B cell (primary cell): Measurements from ENCODE around the gene TSEN2. TPM values are rescaled to one million over a fixed set of nuclear protein-coding genes. Genes with fewer than 3 reads are reported as not detected.
A peak's percentile ranks its signal among the peaks of the same experiment; 100 is the strongest.

ENCODE experiments used
- ATAC-seq: fragments of 200-7000 bp; cut with Tn5 transposase; one replicate; pipeline ENCODE4 v1.10.0; 2021; ENCODE audit warnings: low read depth, mild to moderate bottlenecking, moderate number of reproducible peaks, moderate library complexity
- CTCF ChIA-PET: fragments of 350-600 bp; sonication (Branson Sonifier 250); formaldehyde crosslinking; loops from one replicate; lab custom pipeline; 2021; ENCODE audit warnings: antibody characterized with exemption, inconsistent platforms; lab: Charles Lee
- POLR2A ChIA-PET: fragments of 350-600 bp; sonication (Branson Sonifier 250); formaldehyde crosslinking; loops from one replicate; lab custom pipeline; 2021; ENCODE audit warnings: antibody characterized with exemption; lab: Charles Lee
- DNase-seq: peaks from one replicate; pipeline ENCODE4 v3.0.0; 2013
- H2AFZ ChIP-seq: 2 replicates; pipeline ENCODE4 v1.6.1; 2012; ENCODE audit warnings: mild to moderate bottlenecking, low read depth, low read length; ENCODE audit not compliant: insufficient read depth, poor library complexity, severe bottlenecking
- H3K27ac ChIP-seq, 2 donors: 1 replicate in 1 of 2; 2 replicates in 1 of 2; pipeline ENCODE4 v1.5.1; 2012 to 2013; ENCODE audit warnings: low read length in 2 of 2, mild to moderate bottlenecking in 2 of 2, moderate library complexity in 1 of 2
- H3K27me3 ChIP-seq, 4 experiments: fragments of 200-600 bp in 1 of 4; sonication (generic) in 1 of 4; replicated peaks in 1 of 4; 1 replicate in 2 of 4; 2 replicates in 2 of 4; pipeline versions ENCODE4 v1.6.1 to v1.7.0; 2013 to 2016; ENCODE audit warnings: low read length in 3 of 4, mild to moderate bottlenecking in 2 of 4, mixed read lengths in 1 of 4, moderate library complexity in 1 of 4; ENCODE audit not compliant: insufficient read depth in 4 of 4, control insufficient read depth in 3 of 4; ENCODE audit errors: control extremely low read depth in 1 of 4
- H3K36me3 ChIP-seq, 2 experiments: replicated peaks in 1 of 2; 1 replicate in 1 of 2; 2 replicates in 1 of 2; pipeline versions ENCODE4 v1.6.1 to v1.7.1; 2013; ENCODE audit warnings: low read length in 1 of 2; ENCODE audit not compliant: insufficient read depth in 2 of 2, control insufficient read depth in 1 of 2; ENCODE audit errors: control extremely low read depth in 1 of 2, extremely low read depth in 1 of 2
- H3K4me1 ChIP-seq, 2 donors: fragments of 200-600 bp in 1 of 2; sonication (generic) in 1 of 2; 1 replicate in 1 of 2; 2 replicates in 1 of 2; pipeline versions ENCODE4 v1.5.1 to v1.6.1; 2013 to 2017; ENCODE audit warnings: low read length in 2 of 2; ENCODE audit not compliant: control insufficient read depth in 2 of 2, insufficient read depth in 2 of 2
- H3K4me2 ChIP-seq: replicated peaks from 2 replicates; pipeline ENCODE3; 2012; ENCODE audit warnings: mild to moderate bottlenecking, low read depth, low read length; ENCODE audit not compliant: poor library complexity, severe bottlenecking
- H3K4me3 ChIP-seq, 5 experiments: fragments of 200-600 bp in 1 of 5; sonication (generic) in 1 of 5; 1 replicate in 3 of 5; 2 replicates in 2 of 5; pipeline versions ENCODE4 v1.5.1 to v1.7.0; 2011 to 2016; ENCODE audit warnings: low read length in 4 of 5, mild to moderate bottlenecking in 4 of 5, low read depth in 2 of 5, control low read depth in 1 of 5, moderate library complexity in 1 of 5; ENCODE audit not compliant: insufficient read depth in 1 of 5; ENCODE audit errors: control extremely low read depth in 1 of 5, extremely low read depth in 1 of 5
- H3K79me2 ChIP-seq: fragments of 200-600 bp; sonication (generic); one replicate; pipeline ENCODE4 v1.6.0; 2016; ENCODE audit warnings: low read length; ENCODE audit not compliant: control insufficient read depth, insufficient read depth
- H3K9ac ChIP-seq: fragments of 200-600 bp; sonication (generic); 2 replicates; pipeline ENCODE4 v1.6.1; 2017; ENCODE audit warnings: mild to moderate bottlenecking, low read length, moderate library complexity
- H3K9me3 ChIP-seq, 3 donors: one replicate each; pipeline versions ENCODE4 v1.6.1 to v1.7.1; 2013; ENCODE audit warnings: low read length in 2 of 3; ENCODE audit not compliant: control insufficient read depth in 2 of 3, insufficient read depth in 1 of 3; ENCODE audit errors: control extremely low read depth in 1 of 3
- H4K20me1 ChIP-seq: 2 replicates; pipeline ENCODE4 v1.6.0; 2012; ENCODE audit warnings: mild to moderate bottlenecking, low read length; ENCODE audit not compliant: insufficient read depth, control insufficient read depth, poor library complexity, severe bottlenecking
- H3K27ac Mint-ChIP-seq: one replicate; pipeline ENCODE4 v1.8.0; 2021; ENCODE audit warnings: mixed read lengths
- H3K27me3 Mint-ChIP-seq: one replicate; pipeline ENCODE4 v1.8.0; 2021; ENCODE audit warnings: mixed read lengths
- H3K4me1 Mint-ChIP-seq: one replicate; pipeline ENCODE4 v1.8.0; 2021; ENCODE audit warnings: mixed read lengths
- H3K4me3 Mint-ChIP-seq: one replicate; pipeline ENCODE4 v1.8.0; 2021; ENCODE audit warnings: mixed read lengths
- H3K9me3 Mint-ChIP-seq: one replicate; pipeline ENCODE4 v1.8.0; 2022; ENCODE audit warnings: mixed read lengths; ENCODE audit not compliant: insufficient read depth
- EZH2 ChIP-seq: IDR thresholded peaks from 2 replicates; pipeline ENCODE4 v1.6.1; 2012; ENCODE audit warnings: borderline replicate concordance, low read depth, mild to moderate bottlenecking, moderate library complexity, low read length; ENCODE audit not compliant: insufficient read depth, poor library complexity, severe bottlenecking
- WGBS: methylation state at CpG from one replicate; pipeline ENCODE4 v1.1.5; 2013; ENCODE audit warnings: missing lambda C conversion rate; ENCODE audit not compliant: insufficient coverage; 5-methylcytosine and 5-hydroxymethylcytosine counted together
- intact Hi-C: fragments of 100-400 bp; cut with micrococcal nuclease; formaldehyde crosslinking; loops from one replicate; pipeline ENCODE4 v1.10.0; 2022
- polyA plus RNA-seq: library from polyadenylated mRNA; depleted of rRNA; stranded (reverse); fragments of >200 nt; gene quantifications from 2 replicates; pipeline ENCODE4 v1.2.3, GENCODE V29; 2012
- total RNA-seq, 2 donors: library from RNA; stranded (reverse); fragments of 120-200 nt in 1 of 2; gene quantifications; 1 replicate in 1 of 2; 2 replicates in 1 of 2; pipeline versions ENCODE4 v1.2.3 to v1.2.4, GENCODE V29; 2013 to 2022
- TF ChIP-seq, protein P1 (sequence below): fragments of 200-600 bp; IDR thresholded peaks from one replicate; pipeline ENCODE4 v1.8.0; 2022; ENCODE audit warnings: antibody characterized with exemption, mild to moderate bottlenecking

The TSEN2 gene
- total and polyA plus RNA-seq, 2 donors (not counting 1 experiment from before 2014, with no cell fraction given): 13.4 to 17.6 TPM

DNA sequence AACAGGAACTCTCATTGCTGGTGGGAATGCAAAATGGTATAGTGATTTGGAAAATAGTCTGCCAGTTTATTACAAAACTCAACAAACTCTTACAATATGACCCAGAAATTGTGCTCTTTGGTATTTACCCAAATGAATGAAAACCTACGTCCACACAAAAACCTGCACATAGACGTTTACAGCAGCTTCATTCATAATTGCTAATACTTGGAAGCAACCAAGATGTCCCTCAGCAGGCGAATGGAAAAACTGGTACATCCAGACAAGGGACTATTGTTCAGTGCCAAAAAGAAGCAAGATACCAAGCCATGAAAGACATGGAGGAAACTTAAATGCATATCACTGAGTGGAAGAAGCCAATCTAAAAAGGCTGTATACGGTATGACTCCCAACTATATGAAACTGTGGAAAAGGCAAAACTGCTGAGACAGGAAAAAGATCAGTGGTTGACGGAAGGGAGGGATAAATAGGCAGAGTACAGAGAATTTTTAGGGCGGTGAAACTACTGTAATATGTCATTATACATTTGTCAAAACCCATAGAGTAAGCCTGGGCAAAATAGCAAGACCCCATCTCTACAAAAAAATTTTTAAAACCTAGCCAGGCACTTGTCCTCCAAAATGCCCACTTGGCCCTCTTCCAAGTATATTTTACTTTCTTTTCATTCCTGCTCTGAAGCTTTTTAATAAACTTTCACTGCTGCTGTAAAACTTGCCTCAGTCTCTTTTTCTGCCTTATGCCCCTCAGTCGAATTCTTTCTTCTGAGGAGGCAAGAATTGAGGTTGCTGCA, 65.9 kb downstream of the TSEN2 start:
- no peak overlapping the region for H2AFZ ChIP-seq
- H4K20me1 ChIP-seq: no peaks in the 10 kb centered on the region
- no peaks in the 10 kb centered on the region for H3K79me2 ChIP-seq
- no peak for TF ChIP-seq EZH2
- TF ChIP-seq, protein P1, sequence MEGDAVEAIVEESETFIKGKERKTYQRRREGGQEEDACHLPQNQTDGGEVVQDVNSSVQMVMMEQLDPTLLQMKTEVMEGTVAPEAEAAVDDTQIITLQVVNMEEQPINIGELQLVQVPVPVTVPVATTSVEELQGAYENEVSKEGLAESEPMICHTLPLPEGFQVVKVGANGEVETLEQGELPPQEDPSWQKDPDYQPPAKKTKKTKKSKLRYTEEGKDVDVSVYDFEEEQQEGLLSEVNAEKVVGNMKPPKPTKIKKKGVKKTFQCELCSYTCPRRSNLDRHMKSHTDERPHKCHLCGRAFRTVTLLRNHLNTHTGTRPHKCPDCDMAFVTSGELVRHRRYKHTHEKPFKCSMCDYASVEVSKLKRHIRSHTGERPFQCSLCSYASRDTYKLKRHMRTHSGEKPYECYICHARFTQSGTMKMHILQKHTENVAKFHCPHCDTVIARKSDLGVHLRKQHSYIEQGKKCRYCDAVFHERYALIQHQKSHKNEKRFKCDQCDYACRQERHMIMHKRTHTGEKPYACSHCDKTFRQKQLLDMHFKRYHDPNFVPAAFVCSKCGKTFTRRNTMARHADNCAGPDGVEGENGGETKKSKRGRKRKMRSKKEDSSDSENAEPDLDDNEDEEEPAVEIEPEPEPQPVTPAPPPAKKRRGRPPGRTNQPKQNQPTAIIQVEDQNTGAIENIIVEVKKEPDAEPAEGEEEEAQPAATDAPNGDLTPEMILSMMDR: no peak
- H3K9me3 ChIP-seq: no peaks in the 10 kb centered on the region
- Mint-ChIP-seq H3K27me3 (peaks cover 27% of the 10 kb centered on the region), H3K9me3 (no peaks in the 10 kb centered on the region), H3K27ac (no peak overlapping the region), H3K4me1 (peaks cover 10% of the 10 kb centered on the region), H3K4me3 (no peak overlapping the region)
- DNase-seq (no peak), ATAC-seq (no peak)
- H3K9ac ChIP-seq: no peak overlapping the region
- H3K4me3 ChIP-seq: no peak overlapping the region
- no peak overlapping the region for H3K27ac ChIP-seq
- 89% methylated on average over 3 of the region's 7 CpGs for WGBS
- H3K36me3 ChIP-seq: no peaks in the 10 kb centered on the region
- POLR2A ChIA-PET: no interaction called here
- CTCF ChIA-PET: no interaction called here
- intact Hi-C loops: no loop called here
- peaks cover 0 to 17% (median 3%) of the 10 kb centered on the region in 4 experiments for H3K27me3 ChIP-seq
- H3K4me2 ChIP-seq: no peak overlapping the region
- H3K4me1 ChIP-seq: peaks cover 7% of the 10 kb centered on the region in 2 donors

DNA sequence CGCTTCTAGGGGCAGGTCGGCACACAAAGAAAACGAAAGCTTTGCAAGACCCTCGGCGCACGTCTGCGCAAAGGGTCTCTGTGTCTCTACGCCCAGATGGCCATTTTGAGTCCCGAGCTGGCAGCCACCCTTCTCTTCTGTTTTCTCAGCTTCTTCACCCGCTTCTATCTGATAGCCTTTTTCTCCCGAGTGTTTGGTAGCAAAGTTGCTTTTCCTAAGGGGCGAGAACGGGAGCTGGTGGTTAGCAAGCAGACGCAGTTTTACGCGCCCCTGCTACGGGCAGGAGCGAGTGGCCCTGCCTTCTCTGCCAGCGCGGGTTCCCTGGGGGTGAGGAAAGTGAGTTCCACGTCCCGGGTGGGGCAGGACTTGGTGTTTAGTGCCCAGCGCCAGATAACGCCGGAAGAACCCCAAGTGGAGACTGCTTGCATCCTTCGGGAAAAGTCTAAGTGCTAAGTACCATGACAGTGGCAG, 69.7 kb downstream of the TSEN2 start:
- Histone ChIP-seq H3K36me3 (no peaks in the 10 kb centered on the region), H4K20me1 (no peaks in the 10 kb centered on the region), H3K27ac (no peak overlapping the region), H3K9ac (peak overlapping the region; percentile 59), H3K4me3 (peak overlapping the region; percentile 23 to 62 (median 41)), H2AFZ (peak overlapping the region; percentile 75), H3K4me2 (peak overlapping the region; percentile 76), H3K27me3 (peaks cover 0 to 20% (median 5%) of the 10 kb centered on the region in 4 experiments), H3K79me2 (peaks cover 20% of the 10 kb centered on the region), H3K4me1 (peaks cover 23 to 30% of the 10 kb centered on the region in 2 donors), H3K9me3 (no peaks in the 10 kb centered on the region)
- CTCF ChIA-PET: interaction anchor here (1.0 kb wide), 1 partner anchor 25 kb away, joined by 4 read pairs; no protein-coding TSS in a partner anchor
- peak overlapping the region; percentile 88 for H3K4me3 Mint-ChIP-seq
- peaks cover 35% of the 10 kb centered on the region for H3K4me1 Mint-ChIP-seq
- no peak for ATAC-seq
- TF ChIP-seq EZH2: no peak
- TF ChIP-seq, protein P1: no peak
- intact Hi-C loops: no loop called here
- POLR2A ChIA-PET: no interaction called here
- H3K27me3 Mint-ChIP-seq: peaks cover 31% of the 10 kb centered on the region
- peak; percentile 43 for DNase-seq
- 8% methylated on average over 24 of the region's 26 CpGs for WGBS
- no peaks in the 10 kb centered on the region for H3K9me3 Mint-ChIP-seq
- H3K27ac Mint-ChIP-seq: no peak overlapping the region
